Mononuclear cell (primary cell): ENCODE measurements around the gene GAPVD1. TPM values are rescaled to one million over a fixed set of nuclear protein-coding genes. Genes with fewer than 3 reads are reported as not detected.

Experiments
- H3K27me3 ChIP-seq: 2 replicates; pipeline ENCODE4 v1.6.0; 2011; ENCODE audit warnings: low read length, control low read depth; ENCODE audit not compliant: insufficient read depth
- H3K4me1 ChIP-seq: 2 replicates; pipeline ENCODE4 v1.5.1; 2011; ENCODE audit warnings: mild to moderate bottlenecking, low read length, control low read depth; ENCODE audit not compliant: insufficient read depth
- H3K4me3 ChIP-seq: 2 replicates; pipeline ENCODE4 v1.5.1; 2011; ENCODE audit warnings: mild to moderate bottlenecking, low read length, moderate library complexity
- H3K9me3 ChIP-seq: 2 replicates; pipeline ENCODE4 v1.5.1; 2011; ENCODE audit warnings: low read depth, mild to moderate bottlenecking, control low read depth, low read length
- total RNA-seq: library from RNA; depleted of rRNA; stranded (reverse); fragments of >200 nt; gene quantifications from one replicate; pipeline ENCODE4 v1.2.3, GENCODE V29; 2012

Gene GAPVD1
- total RNA-seq, 1 donor, result 105 TPM

- Histone ChIP-seq H3K4me1 (no peaks in the 10 kb centered on the region), H3K9me3 (no peaks in the 10 kb centered on the region), H3K27me3 (no peaks in the 10 kb centered on the region), H3K4me3 (no peak overlapping the region)
Observed at GRCh38 chr9:125317704-125318103, 56.1 kb downstream of the GAPVD1 start.

- H3K4me1 ChIP-seq, result no peaks in the 10 kb centered on the region
- no peaks in the 10 kb centered on the region for H3K9me3 ChIP-seq
- H3K27me3 ChIP-seq, result no peaks in the 10 kb centered on the region
- H3K4me3 ChIP-seq, result no peak overlapping the region
Observed at GRCh38 chr9:125321496-125321895, 59.9 kb downstream of the GAPVD1 start.

- Histone ChIP-seq H3K27me3 (no peaks in the 10 kb centered on the region), H3K4me3 (no peak overlapping the region), H3K9me3 (no peaks in the 10 kb centered on the region), H3K4me1 (no peaks in the 10 kb centered on the region)
Observed at GRCh38 chr9:125323615-125324014, 62.0 kb downstream of the GAPVD1 start.

- H3K27me3 ChIP-seq, result no peaks in the 10 kb centered on the region
- no peaks in the 10 kb centered on the region for H3K4me1 ChIP-seq
- H3K9me3 ChIP-seq, result no peaks in the 10 kb centered on the region
- no peak overlapping the region for H3K4me3 ChIP-seq
Observed at GRCh38 chr9:125325826-125326225, 64.2 kb downstream of the GAPVD1 start.

GRCh38 chr9:125329978-125330377 lies 68.4 kb downstream of the GAPVD1 start:
- Histone ChIP-seq H3K9me3 (no peaks in the 10 kb centered on the region), H3K4me3 (no peak overlapping the region), H3K4me1 (no peaks in the 10 kb centered on the region), H3K27me3 (no peaks in the 10 kb centered on the region)

DNA sequence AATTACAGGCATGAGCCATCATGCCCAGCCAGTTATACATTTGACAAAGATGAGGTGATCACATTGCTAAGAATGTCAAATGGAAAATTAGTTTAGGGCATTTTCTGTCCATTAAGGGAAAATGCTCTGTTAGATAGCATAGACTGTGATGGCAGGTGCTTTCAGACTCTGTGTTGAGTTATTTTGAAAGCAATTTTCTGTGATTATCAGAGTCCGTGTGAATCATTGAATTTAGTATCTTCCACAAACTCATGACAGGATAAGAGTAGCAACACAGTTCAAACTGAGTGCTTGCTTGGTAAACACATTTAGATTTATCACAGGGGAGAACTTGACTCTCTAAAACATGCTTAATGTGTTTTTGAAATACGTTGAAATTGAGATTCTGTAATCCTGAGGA lies 69.0 kb downstream of the GAPVD1 start:
- H3K27me3 ChIP-seq, result no peaks in the 10 kb centered on the region
- no peaks in the 10 kb centered on the region for H3K9me3 ChIP-seq
- no peaks in the 10 kb centered on the region for H3K4me1 ChIP-seq
- H3K4me3 ChIP-seq, result no peak overlapping the region

- no peaks in the 10 kb centered on the region for H3K27me3 ChIP-seq
- no peaks in the 10 kb centered on the region for H3K9me3 ChIP-seq
- H3K4me3 ChIP-seq, result no peak overlapping the region
- no peaks in the 10 kb centered on the region for H3K4me1 ChIP-seq
Observed at GRCh38 chr9:125332527-125332926, 70.9 kb downstream of the GAPVD1 start.

- Histone ChIP-seq H3K4me3 (no peak overlapping the region), H3K4me1 (no peaks in the 10 kb centered on the region), H3K9me3 (no peaks in the 10 kb centered on the region), H3K27me3 (no peaks in the 10 kb centered on the region)
Observed at GRCh38 chr9:125337236-125337635, 75.6 kb downstream of the GAPVD1 start.

- H3K4me1 ChIP-seq, result no peaks in the 10 kb centered on the region
- no peaks in the 10 kb centered on the region for H3K9me3 ChIP-seq
- H3K4me3 ChIP-seq, result no peak overlapping the region
- H3K27me3 ChIP-seq, result no peaks in the 10 kb centered on the region
Observed at GRCh38 chr9:125338929-125339328, 77.3 kb downstream of the GAPVD1 start.

DNA sequence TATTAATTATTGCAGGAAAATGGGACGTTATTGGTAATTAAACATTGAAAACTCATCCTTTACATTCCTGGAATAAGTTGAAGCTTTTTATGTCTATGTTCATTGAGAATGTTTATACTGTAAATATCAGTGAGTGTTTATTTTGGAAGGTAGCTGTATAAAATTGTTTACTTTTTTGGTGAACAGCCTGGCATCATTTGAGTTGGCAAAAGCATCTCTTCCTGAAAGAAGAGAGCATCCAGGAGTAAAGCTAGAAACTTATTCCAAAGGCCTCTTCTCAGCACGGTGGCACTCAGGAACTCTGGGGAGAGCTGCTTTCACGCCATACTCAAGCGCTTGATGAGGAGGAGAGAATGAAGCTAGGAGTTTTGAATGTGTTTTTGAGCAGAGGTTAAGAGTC lies 79.9 kb downstream of the GAPVD1 start:
- Histone ChIP-seq H3K4me1 (no peaks in the 10 kb centered on the region), H3K27me3 (no peaks in the 10 kb centered on the region)

GRCh38 chr9:125343518-125344275 lies 82.1 kb downstream of the GAPVD1 start:
- H3K4me3 ChIP-seq, result no peak overlapping the region

More for the DNA sequence above, 79.9 kb downstream of the GAPVD1 start:
- Histone ChIP-seq H3K9me3 (no peaks in the 10 kb centered on the region), H3K4me3 (no peak overlapping the region)

DNA sequence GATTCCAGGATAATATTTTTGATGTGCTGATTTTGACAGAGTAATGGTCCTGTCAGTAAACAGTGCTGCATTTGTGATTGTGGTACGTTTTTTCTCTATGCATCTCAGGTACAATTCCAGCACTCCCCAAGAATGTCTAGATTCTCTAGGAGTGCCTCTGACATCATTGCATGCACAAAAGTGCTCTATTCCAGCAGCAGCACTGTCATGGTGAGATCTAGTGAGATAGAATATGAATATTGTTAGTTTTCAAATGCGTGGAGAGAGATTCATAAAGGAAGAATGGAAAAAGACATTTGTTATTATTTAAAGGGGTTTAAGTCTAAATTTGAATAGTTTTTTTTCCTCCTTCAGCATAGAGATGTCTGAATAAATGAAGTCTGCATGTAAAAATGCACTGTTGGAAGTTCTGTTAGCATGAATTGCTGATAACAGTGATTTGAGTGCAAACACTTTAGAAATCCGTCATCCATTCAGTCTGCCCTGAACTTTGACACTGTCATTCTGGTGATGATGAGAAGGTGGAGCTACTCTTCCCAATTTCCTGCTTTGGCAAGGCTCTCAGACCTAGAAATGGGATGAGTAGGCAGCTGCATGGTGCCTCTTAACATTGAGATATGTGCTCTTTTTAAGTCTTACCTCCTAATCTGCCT lies 84.6 kb downstream of the GAPVD1 start:
- no peaks in the 10 kb centered on the region for H3K4me1 ChIP-seq
- no peak overlapping the region for H3K4me3 ChIP-seq
- H3K9me3 ChIP-seq, result no peaks in the 10 kb centered on the region

More at GRCh38 chr9:125343518-125344275, 82.1 kb downstream of the GAPVD1 start:
- H3K4me1 ChIP-seq, result no peaks in the 10 kb centered on the region
- no peaks in the 10 kb centered on the region for H3K27me3 ChIP-seq
- H3K9me3 ChIP-seq, result no peaks in the 10 kb centered on the region

GRCh38 chr9:125355601-125356000 lies 94.0 kb downstream of the GAPVD1 start:
- Histone ChIP-seq H3K9me3 (no peaks in the 10 kb centered on the region), H3K27me3 (no peaks in the 10 kb centered on the region), H3K4me1 (no peaks in the 10 kb centered on the region), H3K4me3 (no peak overlapping the region)

More for the DNA sequence above, 84.6 kb downstream of the GAPVD1 start:
- no peaks in the 10 kb centered on the region for H3K27me3 ChIP-seq

DNA sequence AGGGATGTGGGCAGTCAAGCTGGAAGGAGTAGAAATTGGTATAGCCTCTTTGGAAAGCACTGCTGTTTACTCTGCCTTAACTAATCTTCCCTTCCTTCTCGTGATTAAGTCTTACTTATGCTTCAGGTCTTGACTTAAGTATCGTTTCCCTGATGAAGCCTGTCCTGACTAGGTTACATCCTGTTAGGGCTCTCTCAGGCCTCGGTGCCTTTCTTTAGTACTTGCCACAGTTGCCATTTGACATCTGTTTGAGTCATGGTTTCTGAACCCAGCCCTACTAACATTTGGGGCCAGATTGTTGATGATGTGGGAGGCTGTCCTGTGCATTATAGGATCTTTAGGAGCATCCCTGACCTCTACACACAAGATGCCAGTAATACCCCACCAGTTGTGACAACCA lies 94.4 kb downstream of the GAPVD1 start:
- Histone ChIP-seq H3K27me3 (no peaks in the 10 kb centered on the region), H3K4me3 (no peak overlapping the region), H3K9me3 (no peaks in the 10 kb centered on the region), H3K4me1 (no peaks in the 10 kb centered on the region)

GRCh38 chr9:125359011-125359410 lies 97.4 kb downstream of the GAPVD1 start:
- H3K27me3 ChIP-seq, result no peaks in the 10 kb centered on the region
- H3K4me3 ChIP-seq, result no peak overlapping the region
- H3K4me1 ChIP-seq, result peaks cover 6% of the 10 kb centered on the region
- no peaks in the 10 kb centered on the region for H3K9me3 ChIP-seq

- Histone ChIP-seq H3K4me3 (no peak overlapping the region), H3K9me3 (no peaks in the 10 kb centered on the region), H3K27me3 (no peaks in the 10 kb centered on the region), H3K4me1 (peaks cover 6% of the 10 kb centered on the region)
Observed at GRCh38 chr9:125360601-125361000, 99.0 kb downstream of the GAPVD1 start.
